Measurements from ENCODE around the gene CLCN1. TPM values are rescaled to one million over a fixed set of nuclear protein-coding genes. Genes with fewer than 3 reads are reported as not detected.

Gene CLCN1
- polyA plus RNA-seq, 3 donors = 0.04 to 0.76 (median 0.11) TPM

DNA sequence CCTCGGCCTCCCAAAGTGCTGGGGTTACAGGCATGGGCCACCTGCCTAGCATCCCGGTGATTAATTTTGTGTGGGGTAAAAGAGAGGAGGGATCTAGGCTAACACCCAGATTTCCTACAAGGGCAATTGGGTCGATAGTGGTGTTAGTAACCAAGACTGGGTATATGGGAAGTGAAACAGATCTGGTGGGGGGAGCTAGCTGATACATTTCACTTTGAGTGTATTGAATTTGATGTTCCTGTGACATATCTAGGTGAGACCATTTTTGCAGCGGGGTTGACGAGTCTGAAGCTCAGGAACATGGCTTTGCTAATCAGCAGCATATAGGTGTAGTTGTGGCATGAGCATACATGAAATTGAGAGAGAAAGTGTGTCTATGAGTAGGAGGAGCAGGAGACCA is 12.0 kb downstream of the CLCN1 start:
- H3K36me3 Mint-ChIP-seq = no peaks in the 10 kb centered on the region
- peaks cover 51% of the 10 kb centered on the region for H3K4me1 Mint-ChIP-seq
- no peak overlapping the region for H3K27ac ChIP-seq (ENCODE audit: low read depth in 1 of 2, low read length in 2 of 2)
- intact Hi-C loops (cut with micrococcal nuclease) = loop anchor here in 1 of 2 donors (10.0 kb wide), 1 partner anchor 87 kb away; no protein-coding TSS in a partner anchor
- no peak overlapping the region for H3K4me3 ChIP-seq (replicated peaks in 1 of 3; ENCODE audit: low read depth in 2 of 3, low read length in 3 of 3)
- H3K36me3 ChIP-seq (replicated peaks in 1 of 2; ENCODE audit: control insufficient read depth in 1 of 2, insufficient read depth in 2 of 2, low read length in 2 of 2) = no peaks in the 10 kb centered on the region
- no peak for DNase-seq
- peaks cover 3 to 6% (median 3%) of the 10 kb centered on the region in 3 donors for H3K27me3 Mint-ChIP-seq (ENCODE audit: low read depth in 3 of 3)
- H3K4me3 Mint-ChIP-seq = no peak overlapping the region
- no peak overlapping the region for H3K9ac ChIP-seq (ENCODE audit: insufficient read depth, low read length, poor library complexity, severe bottlenecking)
- H3K27ac Mint-ChIP-seq = no peak overlapping the region
- WGBS (ENCODE audit: insufficient coverage) = 53% methylated on average over 4 of the region's 5 CpGs
- H4K20me1 ChIP-seq (ENCODE audit: insufficient read depth, low read length) = no peaks in the 10 kb centered on the region
- no peaks in the 10 kb centered on the region for H3K79me2 ChIP-seq (ENCODE audit: insufficient read depth, low read length)
- TF ChIP-seq, protein P1, sequence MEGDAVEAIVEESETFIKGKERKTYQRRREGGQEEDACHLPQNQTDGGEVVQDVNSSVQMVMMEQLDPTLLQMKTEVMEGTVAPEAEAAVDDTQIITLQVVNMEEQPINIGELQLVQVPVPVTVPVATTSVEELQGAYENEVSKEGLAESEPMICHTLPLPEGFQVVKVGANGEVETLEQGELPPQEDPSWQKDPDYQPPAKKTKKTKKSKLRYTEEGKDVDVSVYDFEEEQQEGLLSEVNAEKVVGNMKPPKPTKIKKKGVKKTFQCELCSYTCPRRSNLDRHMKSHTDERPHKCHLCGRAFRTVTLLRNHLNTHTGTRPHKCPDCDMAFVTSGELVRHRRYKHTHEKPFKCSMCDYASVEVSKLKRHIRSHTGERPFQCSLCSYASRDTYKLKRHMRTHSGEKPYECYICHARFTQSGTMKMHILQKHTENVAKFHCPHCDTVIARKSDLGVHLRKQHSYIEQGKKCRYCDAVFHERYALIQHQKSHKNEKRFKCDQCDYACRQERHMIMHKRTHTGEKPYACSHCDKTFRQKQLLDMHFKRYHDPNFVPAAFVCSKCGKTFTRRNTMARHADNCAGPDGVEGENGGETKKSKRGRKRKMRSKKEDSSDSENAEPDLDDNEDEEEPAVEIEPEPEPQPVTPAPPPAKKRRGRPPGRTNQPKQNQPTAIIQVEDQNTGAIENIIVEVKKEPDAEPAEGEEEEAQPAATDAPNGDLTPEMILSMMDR (IDR thresholded peaks at IDR 0.05) = no peak
- no peaks in the 10 kb centered on the region for H3K9me3 ChIP-seq (replicated peaks in 1 of 2; ENCODE audit: control insufficient read depth in 1 of 2, insufficient read depth in 1 of 2, low read length in 2 of 2)
- H2AFZ ChIP-seq (ENCODE audit: insufficient read depth, low read depth, low read length, poor library complexity, severe bottlenecking) = no peak overlapping the region
- peaks cover 0 to 1% (median 0%) of the 10 kb centered on the region in 7 donors for H3K9me3 Mint-ChIP-seq
- H3K4me2 ChIP-seq (replicated peaks; ENCODE audit: extremely low read depth, low read length, poor library complexity, severe bottlenecking) = no peak overlapping the region
- no peaks in the 10 kb centered on the region for H3K27me3 ChIP-seq (ENCODE audit: control insufficient read depth in 2 of 2, insufficient read depth in 2 of 2, low read length in 2 of 2)
- peaks cover 30 to 31% of the 10 kb centered on the region in 2 donors for H3K4me1 ChIP-seq (ENCODE audit: control insufficient read depth in 1 of 2, insufficient read depth in 2 of 2, low read length in 2 of 2)

DNA sequence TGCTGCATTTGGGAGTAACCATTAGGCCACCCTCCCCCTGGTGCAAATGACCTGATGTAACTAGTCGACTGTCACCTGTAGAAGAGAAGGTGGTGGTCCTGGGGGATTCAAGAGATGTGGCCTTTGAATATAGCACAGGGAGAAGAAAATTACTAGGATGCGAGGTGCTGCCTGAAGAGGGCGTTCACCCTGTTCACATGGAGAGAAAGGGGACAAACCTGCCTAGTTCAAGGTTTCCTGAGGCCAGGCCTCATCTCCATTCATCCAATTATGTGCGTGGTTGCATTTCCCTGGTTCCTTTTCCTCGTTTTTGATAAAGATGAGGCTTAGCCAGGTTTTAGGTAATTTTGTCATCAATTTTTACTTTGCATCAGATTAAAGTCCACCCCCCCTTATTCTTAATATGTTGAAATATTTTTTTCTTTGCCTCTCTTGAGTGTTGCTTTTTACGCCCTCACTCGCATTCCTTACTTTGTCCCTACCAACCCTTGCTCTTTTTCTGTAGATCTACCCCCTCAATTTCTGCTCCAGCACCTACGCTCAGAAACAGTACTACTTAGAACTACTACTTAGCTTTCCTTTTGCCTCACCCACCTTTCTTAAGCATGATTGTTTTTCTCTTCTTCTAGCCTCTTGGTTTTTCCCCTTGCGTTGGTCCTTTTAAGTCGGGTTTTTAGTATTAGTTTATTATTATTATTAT is 13.7 kb downstream of the CLCN1 start:
- Histone ChIP-seq H3K27me3 (ENCODE audit: control insufficient read depth in 2 of 2, insufficient read depth in 2 of 2, low read length in 2 of 2) (no peaks in the 10 kb centered on the region), H2AFZ (ENCODE audit: insufficient read depth, low read depth, low read length, poor library complexity, severe bottlenecking) (no peak overlapping the region), H3K27ac (ENCODE audit: low read depth in 1 of 2, low read length in 2 of 2) (no peak overlapping the region), H3K36me3 (replicated peaks in 1 of 2; ENCODE audit: control insufficient read depth in 1 of 2, insufficient read depth in 2 of 2, low read length in 2 of 2) (no peaks in the 10 kb centered on the region), H3K9me3 (replicated peaks in 1 of 2; ENCODE audit: control insufficient read depth in 1 of 2, insufficient read depth in 1 of 2, low read length in 2 of 2) (no peaks in the 10 kb centered on the region), H3K79me2 (ENCODE audit: insufficient read depth, low read length) (no peaks in the 10 kb centered on the region), H4K20me1 (ENCODE audit: insufficient read depth, low read length) (no peaks in the 10 kb centered on the region), H3K4me3 (replicated peaks in 1 of 3; ENCODE audit: low read depth in 2 of 3, low read length in 3 of 3) (no peak overlapping the region), H3K4me1 (ENCODE audit: control insufficient read depth in 1 of 2, insufficient read depth in 2 of 2, low read length in 2 of 2) (peaks cover 18 to 21% of the 10 kb centered on the region in 2 donors), H3K4me2 (replicated peaks; ENCODE audit: extremely low read depth, low read length, poor library complexity, severe bottlenecking) (no peak overlapping the region), H3K9ac (ENCODE audit: insufficient read depth, low read length, poor library complexity, severe bottlenecking) (no peak overlapping the region)
- Mint-ChIP-seq H3K9me3 (no peaks in the 10 kb centered on the region), H3K36me3 (no peaks in the 10 kb centered on the region), H3K27ac (peak overlapping the region in 1 of 7 donors; percentile 31), H3K4me1 (peaks cover 34% of the 10 kb centered on the region), H3K4me3 (no peak overlapping the region), H3K27me3 (ENCODE audit: low read depth in 3 of 3) (peaks cover 0 to 3% (median 2%) of the 10 kb centered on the region in 3 donors)
- intact Hi-C loops (cut with micrococcal nuclease) = loop anchor here in 1 of 2 donors (10.0 kb wide), 1 partner anchor 85 kb away; no protein-coding TSS in a partner anchor
- TF ChIP-seq, protein P1 (IDR thresholded peaks at IDR 0.05) = no peak
- 100% methylated on average over 2 of the region's 10 CpGs for WGBS (ENCODE audit: insufficient coverage)
- DNase-seq = no peak
